PC-3 (cell line): Measurements from ENCODE around the gene HYDIN. TPM values are rescaled to one million over a fixed set of nuclear protein-coding genes. Genes with fewer than 3 reads are reported as not detected.

ENCODE experiments used
- ATAC-seq: fragments of 200-7000 bp; cut with Tn5 transposase; 2 replicates; pipeline ENCODE4 v1.9.1; 2020; ENCODE audit warnings: mild to moderate bottlenecking, moderate library complexity
- BruUV-seq: library from RNA; stranded (reverse); fragments of 400-500 nt; replicated peaks from 2 replicates; lab custom pipeline; 2021; lab: Mats Ljungman, UMichigan
- CTCF ChIA-PET: fragments of 300-600 bp; sonication (Branson Sonifier 250); formaldehyde crosslinking; loops from one replicate; lab custom pipeline; 2022; ENCODE audit warnings: antibody characterized with exemption; lab: Charles Lee
- POLR2A ChIA-PET: fragments of 300-600 bp; sonication (Branson Sonifier 250); formaldehyde crosslinking; loops from one replicate; lab custom pipeline; 2022; ENCODE audit warnings: antibody characterized with exemption; ENCODE audit not compliant: unreplicated experiment; lab: Charles Lee
- DNase-seq: peaks from one replicate; pipeline ENCODE4 v3.0.0-alpha.2; 2015
- H2AFZ ChIP-seq: fragments of 300-600 bp; sonication (generic); 2 replicates; pipeline ENCODE4 v1.6.0; 2016; ENCODE audit warnings: antibody characterized with exemption, low read length
- H3F3A ChIP-seq: fragments of 300-600 bp; sonication (generic); one replicate; pipeline ENCODE4 v1.6.0; 2017; ENCODE audit warnings: antibody characterized with exemption, low read length, control low read depth, mild to moderate bottlenecking; ENCODE audit not compliant: unreplicated experiment
- H3K27ac ChIP-seq: fragments of 300-600 bp; sonication (generic); 2 replicates; pipeline ENCODE4 v1.5.1; 2016; ENCODE audit warnings: mild to moderate bottlenecking, low read length
- H3K27me3 ChIP-seq: fragments of 300-600 bp; sonication (generic); 2 replicates; pipeline ENCODE4 v1.6.1; 2016; ENCODE audit warnings: low read length, mixed read lengths
- H3K36me3 ChIP-seq: fragments of 300-600 bp; sonication (generic); 2 replicates; pipeline ENCODE4 v1.6.1; 2016; ENCODE audit warnings: low read depth, mixed run types, low read length, mixed read lengths
- H3K4me1 ChIP-seq: fragments of 300-600 bp; sonication (generic); 2 replicates; pipeline ENCODE4 v1.5.1; 2016; ENCODE audit warnings: low read length; ENCODE audit not compliant: insufficient read depth
- H3K4me2 ChIP-seq: fragments of 300-600 bp; sonication (generic); 2 replicates; pipeline ENCODE4 v1.6.0; 2016; ENCODE audit warnings: low read length
- H3K4me3 ChIP-seq: fragments of 300-600 bp; sonication (generic); 2 replicates; pipeline ENCODE4 v1.5.1; 2016; ENCODE audit warnings: mild to moderate bottlenecking, low read length, mixed read lengths
- H3K79me2 ChIP-seq: fragments of 300-600 bp; sonication (generic); 2 replicates; pipeline ENCODE4 v1.6.1; 2017; ENCODE audit warnings: low read length, mixed read lengths
- H3K9ac ChIP-seq: fragments of 300-600 bp; sonication (generic); 2 replicates; pipeline ENCODE4 v1.6.0; 2016; ENCODE audit warnings: mild to moderate bottlenecking, low read length
- H3K9me2 ChIP-seq: fragments of 300-600 bp; sonication (generic); replicated peaks from 2 replicates; pipeline ENCODE4 v1.6.1; 2016; ENCODE audit warnings: mixed run types, low read length, mixed read lengths
- H3K9me3 ChIP-seq: fragments of 300-600 bp; sonication (generic); 2 replicates; pipeline ENCODE4 v1.6.1; 2016; ENCODE audit warnings: low read length, mixed read lengths
- H4K20me1 ChIP-seq: fragments of 300-600 bp; sonication (generic); 2 replicates; pipeline ENCODE4 v1.6.1; 2016; ENCODE audit warnings: low read length, mixed read lengths
- EZH2 ChIP-seq: fragments of 300-600 bp; sonication (generic); IDR thresholded peaks from one replicate; pipeline ENCODE4 v1.6.1; 2017; ENCODE audit warnings: antibody characterized with exemption, mild to moderate bottlenecking, low read length; ENCODE audit not compliant: unreplicated experiment
- EZH2phosphoT487 ChIP-seq: fragments of 300-600 bp; sonication (generic); IDR thresholded peaks from 2 replicates; pipeline ENCODE4 v1.6.1; 2018; ENCODE audit warnings: mild to moderate bottlenecking, antibody characterized with exemption, low read length, borderline replicate concordance
- intact Hi-C: fragments of 100-400 bp; cut with micrococcal nuclease; formaldehyde crosslinking; loops from 2 replicates; pipeline ENCODE4 v1.9.0; 2023
- total RNA-seq: library from RNA; depleted of rRNA; stranded (reverse); fragments of >200 nt; gene quantifications from 2 replicates; pipeline ENCODE4 v1.2.3, GENCODE V29; 2014
- TF ChIP-seq, protein P1 (sequence below): fragments of 300-600 bp; sonication (generic); conservative IDR thresholded peaks from 2 replicates; pipeline ENCODE4 v1.5.1; 2017; ENCODE audit warnings: antibody characterized with exemption, low read depth, mild to moderate bottlenecking, low read length

HYDIN gene
- total RNA-seq, 1 experiment from 2014 or later = 0.69 TPM

DNA sequence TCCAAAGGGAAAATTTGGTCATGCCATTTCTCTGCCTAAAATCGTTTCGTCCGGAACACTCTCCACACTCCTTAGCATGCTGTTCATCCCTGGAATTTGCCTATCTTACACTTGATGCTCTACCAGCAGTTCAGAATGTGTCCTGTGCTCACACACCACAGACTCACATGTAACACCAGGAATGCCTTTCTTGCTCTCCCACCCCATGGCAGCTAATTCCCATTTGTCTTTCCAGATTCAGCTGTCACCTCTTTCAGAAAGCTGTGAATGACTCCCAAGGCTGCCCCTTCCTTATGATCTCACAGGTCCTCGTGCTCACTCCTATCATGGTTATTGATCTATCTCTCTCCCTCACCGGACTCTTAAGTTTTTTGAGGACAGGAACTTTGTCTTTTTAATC, 38.1 kb downstream of the HYDIN start:
- BruUV-seq = no TSS peak
- H3K9ac ChIP-seq = no peak overlapping the region
- peaks cover 16% of the 10 kb centered on the region for H3K27me3 ChIP-seq
- H3K79me2 ChIP-seq = no peaks in the 10 kb centered on the region
- ChIA-PET POLR2A (no interaction called here), CTCF (no interaction called here)
- H3K4me2 ChIP-seq = no peak overlapping the region
- ATAC-seq = no peak
- intact Hi-C loops = no loop called here
- H3K36me3 ChIP-seq = no peaks in the 10 kb centered on the region
- no peak overlapping the region for H3K27ac ChIP-seq
- H3K4me3 ChIP-seq = no peak overlapping the region
- H2AFZ ChIP-seq = no peak overlapping the region
- no peaks in the 10 kb centered on the region for H3F3A ChIP-seq
- DNase-seq = no peak
- no peaks in the 10 kb centered on the region for H3K9me3 ChIP-seq
- no peaks in the 10 kb centered on the region for H3K4me1 ChIP-seq
- no peaks in the 10 kb centered on the region for H3K9me2 ChIP-seq
- H4K20me1 ChIP-seq = no peaks in the 10 kb centered on the region
- TF ChIP-seq EZH2 (no peak), EZH2phosphoT487 (no peak)
- TF ChIP-seq, protein P1, sequence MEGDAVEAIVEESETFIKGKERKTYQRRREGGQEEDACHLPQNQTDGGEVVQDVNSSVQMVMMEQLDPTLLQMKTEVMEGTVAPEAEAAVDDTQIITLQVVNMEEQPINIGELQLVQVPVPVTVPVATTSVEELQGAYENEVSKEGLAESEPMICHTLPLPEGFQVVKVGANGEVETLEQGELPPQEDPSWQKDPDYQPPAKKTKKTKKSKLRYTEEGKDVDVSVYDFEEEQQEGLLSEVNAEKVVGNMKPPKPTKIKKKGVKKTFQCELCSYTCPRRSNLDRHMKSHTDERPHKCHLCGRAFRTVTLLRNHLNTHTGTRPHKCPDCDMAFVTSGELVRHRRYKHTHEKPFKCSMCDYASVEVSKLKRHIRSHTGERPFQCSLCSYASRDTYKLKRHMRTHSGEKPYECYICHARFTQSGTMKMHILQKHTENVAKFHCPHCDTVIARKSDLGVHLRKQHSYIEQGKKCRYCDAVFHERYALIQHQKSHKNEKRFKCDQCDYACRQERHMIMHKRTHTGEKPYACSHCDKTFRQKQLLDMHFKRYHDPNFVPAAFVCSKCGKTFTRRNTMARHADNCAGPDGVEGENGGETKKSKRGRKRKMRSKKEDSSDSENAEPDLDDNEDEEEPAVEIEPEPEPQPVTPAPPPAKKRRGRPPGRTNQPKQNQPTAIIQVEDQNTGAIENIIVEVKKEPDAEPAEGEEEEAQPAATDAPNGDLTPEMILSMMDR = no peak

GRCh38 chr16:71188956-71189712, 41.4 kb downstream of the HYDIN start:
- no peaks in the 10 kb centered on the region for H3K9me2 ChIP-seq
- ATAC-seq (no peak), DNase-seq (no peak)
- ChIA-PET POLR2A (no interaction called here), CTCF (no interaction called here)
- no peaks in the 10 kb centered on the region for H4K20me1 ChIP-seq
- no peak overlapping the region for H3K9ac ChIP-seq
- H3K27me3 ChIP-seq = peaks cover 16% of the 10 kb centered on the region
- no peaks in the 10 kb centered on the region for H3K79me2 ChIP-seq
- H2AFZ ChIP-seq = no peak overlapping the region
- H3K9me3 ChIP-seq = no peaks in the 10 kb centered on the region
- H3K36me3 ChIP-seq = no peaks in the 10 kb centered on the region
- TF ChIP-seq, protein P1 = no peak
- no peak for TF ChIP-seq EZH2
- TF ChIP-seq EZH2phosphoT487 = no peak
- BruUV-seq = no TSS peak
- no peak overlapping the region for H3K4me3 ChIP-seq
- no peaks in the 10 kb centered on the region for H3F3A ChIP-seq
- intact Hi-C loops = no loop called here
- no peak overlapping the region for H3K4me2 ChIP-seq
- H3K4me1 ChIP-seq = no peaks in the 10 kb centered on the region
- no peak overlapping the region for H3K27ac ChIP-seq

GRCh38 chr16:71185347-71185746, 45.2 kb downstream of the HYDIN start:
- intact Hi-C loops = no loop called here
- Histone ChIP-seq H2AFZ (no peak overlapping the region), H3F3A (no peaks in the 10 kb centered on the region), H4K20me1 (no peaks in the 10 kb centered on the region), H3K9me2 (no peaks in the 10 kb centered on the region), H3K79me2 (no peaks in the 10 kb centered on the region), H3K9me3 (no peaks in the 10 kb centered on the region), H3K27me3 (peaks cover 2% of the 10 kb centered on the region; the same call in 1 of the 2 replicates), H3K9ac (no peak overlapping the region), H3K4me2 (no peak overlapping the region), H3K4me3 (no peak overlapping the region), H3K4me1 (no peaks in the 10 kb centered on the region), H3K36me3 (no peaks in the 10 kb centered on the region), H3K27ac (no peak overlapping the region)
- DNase-seq (peak; percentile 1), ATAC-seq (no peak)
- TF ChIP-seq EZH2phosphoT487 = no peak
- no peak for TF ChIP-seq EZH2
- TF ChIP-seq, protein P1 = no peak
- POLR2A ChIA-PET = no interaction called here
- no TSS peak for BruUV-seq
- CTCF ChIA-PET = no interaction called here
